Upper lobe of left lung (tissue), 4 donors: ENCODE data around the gene AKAP11.

Source experiments
- EP300 ChIP-seq, 4 donors: sonication (generic); formaldehyde crosslinking; IDR thresholded peaks; one replicate each; pipeline ENCODE4 v1.5.1; 2017; ENCODE audit warnings: antibody characterized with exemption in 4 of 4, control low read depth in 2 of 4
- POLR2A ChIP-seq, 4 donors: fragments of 450-650 bp; IDR thresholded peaks; one replicate each; pipeline ENCODE4 v1.5.1; 2016 to 2017; ENCODE audit warnings: antibody characterized with exemption in 4 of 4, mild to moderate bottlenecking in 2 of 4
- TF ChIP-seq, protein P1 (sequence below), 6 experiments: fragments of 450-650 bp in 4 of 6; fragments of 200-600 bp in 2 of 6; sonication (generic) in 2 of 6; IDR thresholded peaks; one replicate each; pipeline ENCODE4 v1.5.1; 2016 to 2019; ENCODE audit warnings: antibody characterized with exemption in 6 of 6

DNA sequence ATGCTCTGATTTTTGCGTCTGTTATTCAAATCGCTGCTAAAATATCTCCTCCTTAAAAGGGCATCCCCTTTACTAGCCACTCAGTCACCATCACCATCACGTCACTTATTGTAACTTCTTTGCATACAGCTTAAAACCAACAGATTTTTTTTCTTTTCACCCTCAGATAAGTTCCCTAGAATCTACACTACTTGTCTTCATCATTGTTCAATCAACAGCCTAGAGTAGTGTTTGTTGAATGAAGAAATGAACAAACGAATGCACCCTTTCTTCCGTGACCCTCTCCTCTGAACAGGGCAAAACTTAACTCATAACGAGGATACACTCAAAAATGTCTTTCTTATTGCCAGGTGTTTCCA lies 1.1 kb upstream of the AKAP11 start:
- TF ChIP-seq, protein P1, sequence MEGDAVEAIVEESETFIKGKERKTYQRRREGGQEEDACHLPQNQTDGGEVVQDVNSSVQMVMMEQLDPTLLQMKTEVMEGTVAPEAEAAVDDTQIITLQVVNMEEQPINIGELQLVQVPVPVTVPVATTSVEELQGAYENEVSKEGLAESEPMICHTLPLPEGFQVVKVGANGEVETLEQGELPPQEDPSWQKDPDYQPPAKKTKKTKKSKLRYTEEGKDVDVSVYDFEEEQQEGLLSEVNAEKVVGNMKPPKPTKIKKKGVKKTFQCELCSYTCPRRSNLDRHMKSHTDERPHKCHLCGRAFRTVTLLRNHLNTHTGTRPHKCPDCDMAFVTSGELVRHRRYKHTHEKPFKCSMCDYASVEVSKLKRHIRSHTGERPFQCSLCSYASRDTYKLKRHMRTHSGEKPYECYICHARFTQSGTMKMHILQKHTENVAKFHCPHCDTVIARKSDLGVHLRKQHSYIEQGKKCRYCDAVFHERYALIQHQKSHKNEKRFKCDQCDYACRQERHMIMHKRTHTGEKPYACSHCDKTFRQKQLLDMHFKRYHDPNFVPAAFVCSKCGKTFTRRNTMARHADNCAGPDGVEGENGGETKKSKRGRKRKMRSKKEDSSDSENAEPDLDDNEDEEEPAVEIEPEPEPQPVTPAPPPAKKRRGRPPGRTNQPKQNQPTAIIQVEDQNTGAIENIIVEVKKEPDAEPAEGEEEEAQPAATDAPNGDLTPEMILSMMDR (IDR thresholded peaks at IDR 0.05): no peak
- TF ChIP-seq POLR2A (IDR thresholded peaks at IDR 0.05): no peak
- no peak for TF ChIP-seq EP300 (IDR thresholded peaks at IDR 0.05)
